Measurements from ENCODE around the gene EPSTI1. TPM values are rescaled to one million over a fixed set of nuclear protein-coding genes. Genes with fewer than 3 reads are reported as not detected.

The EPSTI1 gene
- total RNA-seq, 1 donor from 2014 or later: 2.1 TPM

- no peaks in the 10 kb centered on the region for H3K36me3 Mint-ChIP-seq (ENCODE audit: low read depth)
- H3K27ac Mint-ChIP-seq (ENCODE audit: unreplicated experiment): no peak overlapping the region
- no peaks in the 10 kb centered on the region for H3K27me3 Mint-ChIP-seq (ENCODE audit: low read depth)
- H3K4me1 Mint-ChIP-seq (ENCODE audit: low read depth): peaks cover 29% of the 10 kb centered on the region
- no peak overlapping the region for H3K4me3 Mint-ChIP-seq (ENCODE audit: unreplicated experiment)
- no peaks in the 10 kb centered on the region for H3K9me3 Mint-ChIP-seq (ENCODE audit: low read depth)
- no peak for DNase-seq (ENCODE audit: low spot score)
- TF ChIP-seq, protein P1, sequence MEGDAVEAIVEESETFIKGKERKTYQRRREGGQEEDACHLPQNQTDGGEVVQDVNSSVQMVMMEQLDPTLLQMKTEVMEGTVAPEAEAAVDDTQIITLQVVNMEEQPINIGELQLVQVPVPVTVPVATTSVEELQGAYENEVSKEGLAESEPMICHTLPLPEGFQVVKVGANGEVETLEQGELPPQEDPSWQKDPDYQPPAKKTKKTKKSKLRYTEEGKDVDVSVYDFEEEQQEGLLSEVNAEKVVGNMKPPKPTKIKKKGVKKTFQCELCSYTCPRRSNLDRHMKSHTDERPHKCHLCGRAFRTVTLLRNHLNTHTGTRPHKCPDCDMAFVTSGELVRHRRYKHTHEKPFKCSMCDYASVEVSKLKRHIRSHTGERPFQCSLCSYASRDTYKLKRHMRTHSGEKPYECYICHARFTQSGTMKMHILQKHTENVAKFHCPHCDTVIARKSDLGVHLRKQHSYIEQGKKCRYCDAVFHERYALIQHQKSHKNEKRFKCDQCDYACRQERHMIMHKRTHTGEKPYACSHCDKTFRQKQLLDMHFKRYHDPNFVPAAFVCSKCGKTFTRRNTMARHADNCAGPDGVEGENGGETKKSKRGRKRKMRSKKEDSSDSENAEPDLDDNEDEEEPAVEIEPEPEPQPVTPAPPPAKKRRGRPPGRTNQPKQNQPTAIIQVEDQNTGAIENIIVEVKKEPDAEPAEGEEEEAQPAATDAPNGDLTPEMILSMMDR (IDR thresholded peaks at IDR 0.05): no peak
Observed at GRCh38 chr13:42990291-42991232, 1.5 kb downstream of the EPSTI1 start.

- Mint-ChIP-seq H3K27me3 (ENCODE audit: low read depth) (no peaks in the 10 kb centered on the region), H3K27ac (ENCODE audit: unreplicated experiment) (no peak overlapping the region), H3K9me3 (ENCODE audit: low read depth) (no peaks in the 10 kb centered on the region), H3K4me3 (ENCODE audit: unreplicated experiment) (no peak overlapping the region), H3K4me1 (ENCODE audit: low read depth) (peaks cover 21% of the 10 kb centered on the region), H3K36me3 (ENCODE audit: low read depth) (no peaks in the 10 kb centered on the region)
- TF ChIP-seq, protein P1 (IDR thresholded peaks at IDR 0.05): no peak
- DNase-seq (ENCODE audit: low spot score): no peak
Observed at GRCh38 chr13:42986176-42986574, 5.9 kb downstream of the EPSTI1 start.

DNA sequence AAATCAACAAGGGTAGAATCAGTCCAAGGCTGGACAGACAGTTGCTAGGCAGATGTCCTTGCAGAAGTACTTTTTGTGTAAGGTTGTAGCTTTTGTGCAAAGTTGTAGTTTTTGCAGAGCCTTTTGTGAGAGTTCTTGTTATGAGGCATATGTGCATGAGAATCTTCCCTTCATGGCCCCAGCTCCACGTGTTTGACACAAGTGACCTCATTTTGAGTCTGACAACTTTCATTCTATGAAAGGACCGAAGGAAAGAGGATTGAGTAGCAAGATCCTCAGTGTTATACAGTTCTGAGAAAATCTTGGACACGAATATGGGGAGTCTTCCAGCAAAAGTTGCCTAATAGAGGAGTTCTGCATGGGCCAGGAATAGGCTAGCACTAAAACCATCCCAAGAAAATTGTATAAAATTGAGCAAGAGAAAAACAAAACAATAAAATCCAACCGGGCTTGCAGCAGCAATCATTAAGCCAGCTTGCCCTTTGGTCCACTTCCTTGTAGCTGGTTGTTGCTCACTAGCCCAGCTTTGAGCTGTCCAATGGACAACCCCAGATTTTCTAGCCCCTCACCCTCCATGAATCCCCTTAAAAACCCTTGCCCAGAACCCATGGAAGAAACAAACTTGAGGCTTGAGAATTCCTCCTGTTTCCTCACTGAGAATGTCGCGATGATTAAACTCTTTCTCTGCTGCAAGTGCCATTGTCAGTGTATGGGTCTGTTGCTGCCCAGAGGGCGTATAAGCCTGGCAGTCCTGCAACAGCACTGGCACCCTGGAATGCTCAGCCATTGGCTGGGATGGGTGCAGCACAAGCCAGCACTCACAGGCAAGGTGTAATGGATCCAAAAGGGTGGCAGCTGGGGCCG, 6.5 kb downstream of the EPSTI1 start:
- TF ChIP-seq, protein P1 (IDR thresholded peaks at IDR 0.05): no peak
- Mint-ChIP-seq H3K4me1 (ENCODE audit: low read depth) (peaks cover 20% of the 10 kb centered on the region), H3K27me3 (ENCODE audit: low read depth) (no peaks in the 10 kb centered on the region), H3K27ac (ENCODE audit: unreplicated experiment) (no peak overlapping the region), H3K4me3 (ENCODE audit: unreplicated experiment) (no peak overlapping the region), H3K36me3 (ENCODE audit: low read depth) (no peaks in the 10 kb centered on the region), H3K9me3 (ENCODE audit: low read depth) (no peaks in the 10 kb centered on the region)
- no peak for DNase-seq (ENCODE audit: low spot score)

GRCh38 chr13:42984691-42985090, 7.3 kb downstream of the EPSTI1 start:
- H3K27me3 Mint-ChIP-seq (ENCODE audit: low read depth): no peaks in the 10 kb centered on the region
- no peaks in the 10 kb centered on the region for H3K9me3 Mint-ChIP-seq (ENCODE audit: low read depth)
- peaks cover 15% of the 10 kb centered on the region for H3K4me1 Mint-ChIP-seq (ENCODE audit: low read depth)
- DNase-seq (ENCODE audit: low spot score): no peak
- TF ChIP-seq, protein P1 (IDR thresholded peaks at IDR 0.05): no peak
- no peak overlapping the region for H3K4me3 Mint-ChIP-seq (ENCODE audit: unreplicated experiment)
- H3K27ac Mint-ChIP-seq (ENCODE audit: unreplicated experiment): no peak overlapping the region
- H3K36me3 Mint-ChIP-seq (ENCODE audit: low read depth): peaks cover 1% of the 10 kb centered on the region

- peaks cover 15% of the 10 kb centered on the region for H3K4me1 Mint-ChIP-seq (ENCODE audit: low read depth)
Observed at GRCh38 chr13:42984026-42984425, 8.0 kb downstream of the EPSTI1 start.

More at GRCh38 chr13:42984026-42984425, 8.0 kb downstream of the EPSTI1 start:
- H3K27me3 Mint-ChIP-seq (ENCODE audit: low read depth): no peaks in the 10 kb centered on the region
- no peak overlapping the region for H3K27ac Mint-ChIP-seq (ENCODE audit: unreplicated experiment)
- TF ChIP-seq, protein P1 (IDR thresholded peaks at IDR 0.05): no peak
- no peaks in the 10 kb centered on the region for H3K9me3 Mint-ChIP-seq (ENCODE audit: low read depth)
- no peak for DNase-seq (ENCODE audit: low spot score)
- no peak overlapping the region for H3K4me3 Mint-ChIP-seq (ENCODE audit: unreplicated experiment)
- peaks cover 1% of the 10 kb centered on the region for H3K36me3 Mint-ChIP-seq (ENCODE audit: low read depth)
